Mucosa of descending colon (tissue), 3 donors: ENCODE results near the gene CAMSAP2. TPM values are rescaled to one million over a fixed set of nuclear protein-coding genes. Genes with fewer than 3 reads are reported as not detected.

Source experiments
- ATAC-seq: fragments of 200-7000 bp; cut with Tn5 transposase; one replicate; pipeline ENCODE4 v1.9.1; 2020; ENCODE audit warnings: mild to moderate bottlenecking, moderate library complexity
- DNase-seq, 3 donors: peaks; one replicate each; pipeline ENCODE4 v3.0.0-alpha.2; 2020
- H3K36me3 ChIP-seq: fragments of 200-600 bp; one replicate; pipeline ENCODE4 v1.8.0; 2021; ENCODE audit warnings: low read depth, mild to moderate bottlenecking
- H3K4me1 ChIP-seq: fragments of 200-600 bp; one replicate; pipeline ENCODE4 v1.8.0; 2021; ENCODE audit warnings: low read depth, mild to moderate bottlenecking
- H3K4me3 ChIP-seq: fragments of 200-600 bp; one replicate; pipeline ENCODE4 v1.8.0; 2021; ENCODE audit warnings: mild to moderate bottlenecking
- H3K9me3 ChIP-seq: fragments of 200-600 bp; one replicate; pipeline ENCODE4 v1.8.0; 2021; ENCODE audit warnings: mild to moderate bottlenecking
- CTCF ChIP-seq: fragments of 200-600 bp; IDR thresholded peaks from one replicate; pipeline ENCODE4 v1.8.0; 2022; ENCODE audit warnings: antibody characterized with exemption, mild to moderate bottlenecking
- intact Hi-C, 2 donors: fragments of 100-400 bp; cut with DNase I in 1 of 2; cut with micrococcal nuclease in 1 of 2; formaldehyde crosslinking; loops; one replicate each; pipeline versions ENCODE4 v1.11.0 to v1.11.1; 2022; cut with DNase I, micrococcal nuclease
- total RNA-seq, 3 donors: library from RNA; stranded (reverse); fragmentation: NEBNext Ultra II Directional in 2 of 3; extraction: Animal tissue kit (Norgen Biotek cat#: 25700) in 2 of 3; gene quantifications; one replicate each; pipeline versions ENCODE4 v1.2.1 to v1.2.4, GENCODE V29; 2021 to 2023
- donor health status: DM: no; HTN: no; CAD: no; lungs with moderate emphysema.
- donor health status: DM: no; HTN: no; CAD: no.
- donor health status: DM: no; HTN: yes; CAD: no.

The CAMSAP2 gene
- total RNA-seq, 3 donors from 2014 or later: 5.0 to 34.0 (median 7.1) TPM

- ATAC-seq (no peak), DNase-seq (no peak)
- TF ChIP-seq CTCF: no peak
- Histone ChIP-seq H3K4me3 (no peak overlapping the region), H3K4me1 (peaks cover 10% of the 10 kb centered on the region), H3K36me3 (no peaks in the 10 kb centered on the region), H3K9me3 (no peaks in the 10 kb centered on the region)
- intact Hi-C loops: no loop called here
Observed at GRCh38 chr1:200877839-200878551, 139.3 kb downstream of the CAMSAP2 start.

GRCh38 chr1:200880212-200880611 is 141.5 kb downstream of the CAMSAP2 start:
- intact Hi-C loops: no loop called here
- Histone ChIP-seq H3K4me1 (no peaks in the 10 kb centered on the region), H3K9me3 (no peaks in the 10 kb centered on the region), H3K4me3 (no peak overlapping the region), H3K36me3 (no peaks in the 10 kb centered on the region)
- DNase-seq: no peak
- TF ChIP-seq CTCF: no peak
- ATAC-seq: no peak

- H3K9me3 ChIP-seq: no peaks in the 10 kb centered on the region
- H3K4me3 ChIP-seq: no peak overlapping the region
- TF ChIP-seq CTCF: no peak
- no peaks in the 10 kb centered on the region for H3K4me1 ChIP-seq
- intact Hi-C loops: no loop called here
- no peak for DNase-seq
- no peaks in the 10 kb centered on the region for H3K36me3 ChIP-seq
- no peak for ATAC-seq
Observed at GRCh38 chr1:200883118-200883517, 144.4 kb downstream of the CAMSAP2 start.

GRCh38 chr1:200885623-200886402 is 147.1 kb downstream of the CAMSAP2 start:
- no peak for TF ChIP-seq CTCF
- Histone ChIP-seq H3K4me1 (no peaks in the 10 kb centered on the region), H3K36me3 (no peaks in the 10 kb centered on the region), H3K4me3 (no peak overlapping the region), H3K9me3 (no peaks in the 10 kb centered on the region)
- no peak for ATAC-seq
- DNase-seq: no peak
- intact Hi-C loops: no loop called here

- intact Hi-C loops: no loop called here
- no peaks in the 10 kb centered on the region for H3K36me3 ChIP-seq
- H3K9me3 ChIP-seq: no peaks in the 10 kb centered on the region
- ATAC-seq (no peak), DNase-seq (no peak)
- no peak for TF ChIP-seq CTCF
- H3K4me3 ChIP-seq: no peak overlapping the region
- peaks cover 3% of the 10 kb centered on the region for H3K4me1 ChIP-seq
Observed at GRCh38 chr1:200886594-200886993, 147.9 kb downstream of the CAMSAP2 start.
